HCT116 (cell line): Measurements from ENCODE around the gene ARID3A. TPM values are rescaled to one million over a fixed set of nuclear protein-coding genes. Genes with fewer than 3 reads are reported as not detected.

Source experiments
- ATAC-seq: fragments of 200-7000 bp; cut with Tn5 transposase; 2 replicates; pipeline ENCODE4 v1.9.1; 2020; ENCODE audit warnings: mild to moderate bottlenecking, moderate library complexity
- BruUV-seq: library from RNA; stranded (reverse); fragments of 400-500 nt; replicated peaks from 2 replicates; lab custom pipeline; 2021; lab: Mats Ljungman, UMichigan
- CTCF ChIA-PET: fragments of 300-600 bp; sonication (Branson Sonifier 250); formaldehyde crosslinking; loops from one replicate; lab custom pipeline; 2021; ENCODE audit warnings: antibody characterized with exemption; lab: Charles Lee
- POLR2A ChIA-PET: fragments of 300-600, 350-600 bp; sonication (Branson Sonifier 250); formaldehyde crosslinking; loops from one replicate; lab custom pipeline; 2021; ENCODE audit warnings: antibody characterized with exemption; lab: Charles Lee
- RAD21 ChIA-PET, 2 experiments: fragments of 300-600 bp; sonication (Branson Sonifier 250); formaldehyde crosslinking; loops; one replicate each; lab custom pipeline; 2023; ENCODE audit warnings: low total read pairs in 2 of 2; ENCODE audit not compliant: uncharacterized antibody in 2 of 2, unreplicated experiment in 2 of 2, low non-redundant PET in 1 of 2; lab: Charles Lee
- DNase-seq: peaks from one replicate; pipeline ENCODE4 v3.0.0-alpha.2; 2010; ENCODE audit warnings: low read depth, low spot score
- H2AFZ ChIP-seq: fragments of 200-600 bp; shearing (Covaris generic), sonication (generic); 2 replicates; pipeline ENCODE4 v1.6.1; 2017; ENCODE audit warnings: low read depth, mixed run types, mixed read lengths, antibody characterized with exemption, low read length; ENCODE audit not compliant: poor library complexity, severe bottlenecking
- H3K27ac ChIP-seq: 2 replicates; pipeline ENCODE4 v1.5.1; 2012; ENCODE audit warnings: low read depth, low read length
- H3K27me3 ChIP-seq: fragments of 200-600 bp; sonication (generic); 2 replicates; pipeline ENCODE4 v1.6.1; 2016; ENCODE audit warnings: mixed run types, low read length, mixed read lengths; ENCODE audit not compliant: insufficient read depth
- H3K36me3 ChIP-seq, 2 experiments: fragments of 200-500 bp in 1 of 2; fragments of 200-600 bp in 1 of 2; sonication (Bioruptor generic) in 1 of 2; sonication (generic) in 1 of 2; 2 replicates each; pipeline versions ENCODE4 v1.5.1 to v1.6.1; 2014 to 2016; ENCODE audit warnings: low read length in 2 of 2, inconsistent platforms in 1 of 2, mixed read lengths in 1 of 2, mixed run types in 1 of 2; ENCODE audit not compliant: insufficient read depth in 2 of 2, control insufficient read depth in 1 of 2
- H3K4me1 ChIP-seq, 2 experiments: fragments of 200-600 bp in 1 of 2; sonication (generic) in 1 of 2; 2 replicates each; pipeline versions ENCODE4 v1.5.1 to v1.6.1; 2012 to 2017; ENCODE audit warnings: low read length in 2 of 2, inconsistent platforms in 1 of 2, mild to moderate bottlenecking in 1 of 2, mixed read lengths in 1 of 2, mixed run types in 1 of 2, moderate library complexity in 1 of 2; ENCODE audit not compliant: insufficient read depth in 2 of 2, control insufficient read depth in 1 of 2
- H3K4me2 ChIP-seq: fragments of 200-600 bp; sonication (generic); 2 replicates; pipeline ENCODE4 v1.6.1; 2017; ENCODE audit warnings: mixed run types, low read length, mixed read lengths
- H3K4me3 ChIP-seq, 2 experiments: fragments of 200-600 bp in 1 of 2; sonication (generic) in 1 of 2; replicated peaks in 1 of 2; 2 replicates each; pipeline ENCODE4 v1.5.1; 2011 to 2016; ENCODE audit warnings: low read length in 2 of 2, control low read depth in 1 of 2, low read depth in 1 of 2, mild to moderate bottlenecking in 1 of 2, mixed read lengths in 1 of 2, mixed run types in 1 of 2
- H3K79me2 ChIP-seq: fragments of 200-600 bp; sonication (generic); 2 replicates; pipeline ENCODE4 v1.6.1; 2017; ENCODE audit warnings: mild to moderate bottlenecking, mixed run types, low read length, moderate library complexity, mixed read lengths; ENCODE audit not compliant: insufficient read depth
- H3K9ac ChIP-seq: fragments of 200-600 bp; sonication (generic); 2 replicates; pipeline ENCODE4 v1.6.1; 2016; ENCODE audit warnings: low read length, mixed read lengths
- H3K9me2 ChIP-seq: fragments of 200-600 bp; sonication (generic), shearing (Covaris generic); 2 replicates; pipeline ENCODE4 v1.6.1; 2017; ENCODE audit warnings: mixed run types, mild to moderate bottlenecking, moderate library complexity; ENCODE audit not compliant: insufficient read depth
- H3K9me3 ChIP-seq, 2 experiments: fragments of 200-500 bp in 1 of 2; fragments of 200-600 bp in 1 of 2; sonication (Bioruptor generic) in 1 of 2; sonication (generic) in 1 of 2; 2 replicates each; pipeline ENCODE4 v1.6.1; 2014 to 2017; ENCODE audit warnings: low read length in 2 of 2, mixed read lengths in 2 of 2, inconsistent platforms in 1 of 2, low read depth in 1 of 2, mild to moderate bottlenecking in 1 of 2, mixed run types in 1 of 2, moderate library complexity in 1 of 2; ENCODE audit not compliant: control insufficient read depth in 1 of 2, insufficient read depth in 1 of 2
- H4K20me1 ChIP-seq: fragments of 200-600 bp; sonication (generic), shearing (Covaris generic); 2 replicates; pipeline ENCODE4 v1.6.1; 2017; ENCODE audit warnings: mixed run types, mild to moderate bottlenecking, moderate library complexity; ENCODE audit not compliant: insufficient read depth
- CBX3 ChIP-seq: IDR thresholded peaks from 2 replicates; pipeline ENCODE4 v1.6.1; 2012; ENCODE audit warnings: low read depth
- CEBPB ChIP-seq: IDR thresholded peaks from 2 replicates; pipeline ENCODE4 v1.6.1; 2012; ENCODE audit warnings: low read depth
- EGR1 ChIP-seq: IDR thresholded peaks from 2 replicates; pipeline ENCODE4 v1.6.1; 2012; ENCODE audit warnings: low read depth
- ELF1 ChIP-seq: IDR thresholded peaks from 2 replicates; pipeline ENCODE4 v1.6.1; 2012; ENCODE audit warnings: low read depth, borderline replicate concordance
- EZH2 ChIP-seq: fragments of 200-600 bp; sonication (generic); IDR thresholded peaks from 2 replicates; pipeline ENCODE4 v1.6.1; 2017; ENCODE audit warnings: antibody characterized with exemption, mixed run types
- FOSL1 ChIP-seq: IDR thresholded peaks from 2 replicates; pipeline ENCODE4 v1.6.1; 2012; ENCODE audit warnings: low read depth
- POLR2A ChIP-seq: IDR thresholded peaks from 2 replicates; pipeline ENCODE4 v1.7.0; 2011; ENCODE audit warnings: borderline replicate concordance; ENCODE audit not compliant: insufficient read depth, insufficient read length; ENCODE audit errors: extremely low read depth
- SP1 ChIP-seq: IDR thresholded peaks from 2 replicates; pipeline ENCODE4 v1.6.1; 2012; ENCODE audit warnings: low read depth
- SRF ChIP-seq: IDR thresholded peaks from 2 replicates; pipeline ENCODE4 v1.6.1; 2012; ENCODE audit warnings: low read depth
- ZFX ChIP-seq: fragments of 450-650 bp; IDR thresholded peaks from 2 replicates; pipeline ENCODE4 v1.6.1; 2017
- intact Hi-C: fragments of 100-400 bp; cut with micrococcal nuclease; formaldehyde crosslinking; loops from 2 replicates; pipeline ENCODE4 v1.10.0; 2022
- total RNA-seq: library from RNA; stranded (reverse); gene quantifications from one replicate; pipeline ENCODE4 v1.2.1, GENCODE V29; 2021; ENCODE audit not compliant: unreplicated experiment
- TF ChIP-seq, protein P1 (sequence below): IDR thresholded peaks from 2 replicates; pipeline ENCODE4 v1.6.1; 2012
- TF ChIP-seq, protein P2 (sequence below): IDR thresholded peaks from 2 replicates; pipeline ENCODE4 v1.6.1; 2011; ENCODE audit warnings: mild to moderate bottlenecking, low read length, moderate library complexity; ENCODE audit not compliant: insufficient replicate concordance; ENCODE audit errors: extremely low read depth

The ARID3A gene
- total RNA-seq, 1 experiment from 2014 or later, result 21.8 TPM

- Histone ChIP-seq H3K9me2 (no peaks in the 10 kb centered on the region), H3K27me3 (no peaks in the 10 kb centered on the region), H3K79me2 (peaks cover 81% of the 10 kb centered on the region), H3K4me1 (peaks cover 32 to 37% of the 10 kb centered on the region in 2 experiments), H2AFZ (no peak overlapping the region), H3K36me3 (peaks cover 4 to 16% of the 10 kb centered on the region in 2 experiments; a peak in 2 of 4 replicates), H4K20me1 (no peaks in the 10 kb centered on the region; the same call in 1 of the 2 replicates), H3K4me2 (peak overlapping the region; percentile 55; the same call in 1 of the 2 replicates), H3K9me3 (no peaks in the 10 kb centered on the region), H3K27ac (peak overlapping the region; percentile 86; the same call in 1 of the 2 replicates), H3K4me3 (no peak overlapping the region), H3K9ac (peak overlapping the region; percentile 99; the same call in 1 of the 2 replicates)
- no TSS peak for BruUV-seq
- POLR2A ChIA-PET, result no interaction called here
- intact Hi-C loops, result no loop called here
- RAD21 ChIA-PET, result no interaction called here
- TF ChIP-seq, protein P1, sequence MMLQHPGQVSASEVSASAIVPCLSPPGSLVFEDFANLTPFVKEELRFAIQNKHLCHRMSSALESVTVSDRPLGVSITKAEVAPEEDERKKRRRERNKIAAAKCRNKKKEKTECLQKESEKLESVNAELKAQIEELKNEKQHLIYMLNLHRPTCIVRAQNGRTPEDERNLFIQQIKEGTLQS, result no peak
- TF ChIP-seq, protein P2, sequence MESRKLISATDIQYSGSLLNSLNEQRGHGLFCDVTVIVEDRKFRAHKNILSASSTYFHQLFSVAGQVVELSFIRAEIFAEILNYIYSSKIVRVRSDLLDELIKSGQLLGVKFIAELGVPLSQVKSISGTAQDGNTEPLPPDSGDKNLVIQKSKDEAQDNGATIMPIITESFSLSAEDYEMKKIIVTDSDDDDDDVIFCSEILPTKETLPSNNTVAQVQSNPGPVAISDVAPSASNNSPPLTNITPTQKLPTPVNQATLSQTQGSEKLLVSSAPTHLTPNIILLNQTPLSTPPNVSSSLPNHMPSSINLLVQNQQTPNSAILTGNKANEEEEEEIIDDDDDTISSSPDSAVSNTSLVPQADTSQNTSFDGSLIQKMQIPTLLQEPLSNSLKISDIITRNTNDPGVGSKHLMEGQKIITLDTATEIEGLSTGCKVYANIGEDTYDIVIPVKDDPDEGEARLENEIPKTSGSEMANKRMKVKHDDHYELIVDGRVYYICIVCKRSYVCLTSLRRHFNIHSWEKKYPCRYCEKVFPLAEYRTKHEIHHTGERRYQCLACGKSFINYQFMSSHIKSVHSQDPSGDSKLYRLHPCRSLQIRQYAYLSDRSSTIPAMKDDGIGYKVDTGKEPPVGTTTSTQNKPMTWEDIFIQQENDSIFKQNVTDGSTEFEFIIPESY, result no peak
- no peak for TF ChIP-seq POLR2A
- no peak for TF ChIP-seq ZFX
- TF ChIP-seq EGR1, result no peak
- TF ChIP-seq SRF, result no peak
- TF ChIP-seq CBX3, result no peak
- TF ChIP-seq FOSL1, result no peak
- no peak for TF ChIP-seq SP1
- TF ChIP-seq ELF1, result no peak
- no peak for TF ChIP-seq CEBPB
- no peak for TF ChIP-seq EZH2
- CTCF ChIA-PET, result no interaction called here
- ATAC-seq, result no peak
- no peak for DNase-seq
Observed at GRCh38 chr19:1015782-1016646, 90.2 kb downstream of the ARID3A start.
